Stimulated activated naive CD8-positive, alpha-beta T cell treated with anti-CD3 and anti-CD28 coated beads, Interleukin-15, Interleukin-2, amounts not matched to agents 100 U/mL and 50 U/mL, for 24 hours (primary cell): ENCODE results near the gene WDR91.
"Not testable (repeated sequence)": the region's sequence is repeated elsewhere in the genome, so short reads cannot be mapped to it uniquely, and the experiment has no call there.

Experiments
- ATAC-seq: fragments of 150-1000 bp; cut with Tn5 transposase; one replicate; pipeline ENCODE4 v1.10.0; 2021
- DNase-seq: peaks from one replicate; pipeline ENCODE4 v3.0.0; 2021

Gene WDR91

GRCh38 chr7:135233570-135233969, 22.2 kb upstream of the WDR91 start, which contains the start of gene STRA8:
STRA8 (plus strand) TSS chr7:135233838; CDS start chr7:135240525, 6,687 bp downstream.
- ATAC-seq (no peak), DNase-seq (no peak)

DNA sequence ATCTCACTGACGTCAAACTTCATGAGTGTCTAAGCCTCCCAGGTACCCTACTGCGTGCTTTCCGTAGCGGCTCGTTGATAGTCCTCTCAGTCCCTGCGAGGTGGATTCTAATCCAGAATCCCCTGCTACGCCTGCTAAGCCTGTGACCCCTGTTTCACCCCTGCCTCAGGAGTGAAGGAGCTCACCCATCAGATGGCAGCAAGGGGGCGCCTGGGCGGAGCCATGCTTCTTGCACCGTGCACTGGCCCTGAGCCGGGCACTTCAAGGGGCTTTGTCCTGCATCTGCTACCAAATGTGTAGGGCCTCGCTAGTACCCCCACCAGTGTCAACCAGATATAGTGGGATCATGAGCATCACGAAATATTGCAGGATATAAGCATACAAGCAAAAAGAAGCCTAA, 21.4 kb upstream of the WDR91 start:
- ATAC-seq (no peak), DNase-seq (peak; percentile 25)

DNA sequence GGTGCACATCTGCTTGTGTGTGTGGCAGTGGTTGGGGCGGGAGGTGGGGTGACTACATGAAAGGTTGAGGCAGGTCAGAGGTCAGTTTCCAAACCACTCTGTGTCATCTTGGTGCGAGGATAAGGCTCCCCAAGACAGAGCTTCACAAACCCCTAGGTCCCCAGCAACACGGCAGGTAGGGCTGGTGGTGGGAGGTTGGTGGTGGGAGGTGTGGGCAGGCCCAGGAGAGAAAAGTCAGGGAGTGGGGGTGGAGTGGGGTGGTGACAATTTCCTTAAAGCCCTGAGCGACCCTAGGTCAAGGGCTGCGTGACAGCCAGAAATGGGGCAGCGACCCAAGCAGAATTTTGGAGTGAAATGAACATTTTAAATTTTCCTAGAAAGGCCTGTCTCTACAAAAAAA, 20.8 kb upstream of the WDR91 start:
- no peak for DNase-seq

DNA sequence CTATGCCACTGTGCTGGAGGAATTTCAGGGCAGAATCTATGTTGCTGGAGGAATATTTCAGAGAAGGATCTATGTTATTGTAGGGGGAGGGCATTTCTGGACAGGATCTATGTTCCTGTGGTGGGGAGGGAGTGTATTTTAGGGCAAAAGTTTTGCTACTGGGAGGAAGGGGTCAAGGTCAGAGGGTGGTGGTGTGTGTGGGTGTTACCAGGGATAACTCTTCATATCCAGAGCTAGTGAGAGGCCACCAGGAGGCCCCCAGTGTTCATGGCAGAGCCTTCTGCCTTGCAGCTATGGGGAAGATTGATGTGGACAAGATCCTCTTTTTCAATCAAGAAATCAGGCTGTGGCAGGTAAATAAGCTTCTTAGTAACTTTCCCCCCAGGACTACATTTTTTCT, 20.4 kb upstream of the WDR91 start:
- ATAC-seq (no peak), DNase-seq (no peak)

More for the DNA sequence above, 20.8 kb upstream of the WDR91 start:
- no peak for ATAC-seq

GRCh38 chr7:135224027-135224426, 12.7 kb upstream of the WDR91 start:
- ATAC-seq (no peak), DNase-seq (no peak)

DNA sequence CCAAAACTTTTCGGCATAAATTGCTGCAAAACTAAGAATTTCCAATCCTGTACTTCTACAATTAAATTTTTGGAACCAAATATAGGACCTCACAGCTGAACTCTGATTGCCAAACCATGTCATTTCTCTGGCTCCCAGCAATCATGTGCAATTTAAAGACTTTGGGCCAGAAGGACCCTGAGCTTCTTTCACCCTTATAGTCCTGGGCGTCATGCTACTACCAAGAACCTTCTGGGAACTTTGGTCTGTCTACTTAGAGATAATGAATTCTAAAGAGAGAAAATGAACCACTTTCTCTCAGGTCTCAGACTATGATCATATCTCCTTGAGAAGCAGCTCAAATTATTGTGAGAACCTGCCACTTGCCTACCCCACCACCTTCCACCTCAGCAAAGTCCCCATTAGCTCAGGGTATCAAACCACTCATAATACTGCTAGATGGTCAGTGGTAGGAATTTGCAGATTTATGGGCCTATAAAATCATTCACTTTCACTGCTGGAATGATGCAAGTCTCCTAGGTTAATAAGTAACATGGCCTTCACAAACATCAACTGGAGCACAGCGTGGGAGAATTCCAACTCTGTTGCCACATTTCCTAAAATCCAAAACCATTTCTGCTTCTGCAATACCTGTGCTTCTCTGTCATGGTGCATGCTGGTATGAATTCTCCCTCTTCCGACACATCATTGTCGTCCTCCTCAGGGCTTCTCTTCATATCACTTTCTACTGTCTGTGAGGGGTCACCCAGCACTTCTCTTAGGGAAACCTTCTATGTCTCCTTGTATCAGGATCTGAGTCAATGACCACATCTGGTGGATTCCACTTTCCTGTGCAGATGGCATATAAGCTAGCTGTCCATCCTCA, 6.6 kb upstream of the WDR91 start:
- DNase-seq (no peak), ATAC-seq (no peak)

DNA sequence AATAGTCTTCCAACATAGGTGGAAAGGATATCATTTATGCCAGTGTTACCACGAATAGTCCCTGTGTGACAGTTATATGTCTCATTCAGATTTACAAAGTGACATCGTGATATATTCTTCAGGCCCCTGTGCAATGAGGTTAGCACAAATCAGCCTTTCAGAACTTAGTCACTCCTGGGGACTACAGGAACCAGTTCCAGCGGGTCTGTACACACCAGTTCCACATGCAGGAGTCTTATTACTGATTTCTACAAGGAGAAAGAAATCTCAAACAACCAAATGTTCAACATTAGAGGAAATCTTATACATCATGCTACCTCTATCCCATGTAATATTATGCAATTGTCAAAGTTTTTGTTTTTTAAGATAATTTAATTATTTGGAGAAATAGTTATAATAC, 4.4 kb upstream of the WDR91 start:
- no peak for DNase-seq
- ATAC-seq = no peak

GRCh38 chr7:135215180-135215579, 3.9 kb upstream of the WDR91 start:
- DNase-seq (no peak), ATAC-seq (no peak)

- ATAC-seq = no peak
- DNase-seq = no peak
These were observed 2.5 kb upstream of the WDR91 start for GRCh38 chr7:135213831-135214230.

DNA sequence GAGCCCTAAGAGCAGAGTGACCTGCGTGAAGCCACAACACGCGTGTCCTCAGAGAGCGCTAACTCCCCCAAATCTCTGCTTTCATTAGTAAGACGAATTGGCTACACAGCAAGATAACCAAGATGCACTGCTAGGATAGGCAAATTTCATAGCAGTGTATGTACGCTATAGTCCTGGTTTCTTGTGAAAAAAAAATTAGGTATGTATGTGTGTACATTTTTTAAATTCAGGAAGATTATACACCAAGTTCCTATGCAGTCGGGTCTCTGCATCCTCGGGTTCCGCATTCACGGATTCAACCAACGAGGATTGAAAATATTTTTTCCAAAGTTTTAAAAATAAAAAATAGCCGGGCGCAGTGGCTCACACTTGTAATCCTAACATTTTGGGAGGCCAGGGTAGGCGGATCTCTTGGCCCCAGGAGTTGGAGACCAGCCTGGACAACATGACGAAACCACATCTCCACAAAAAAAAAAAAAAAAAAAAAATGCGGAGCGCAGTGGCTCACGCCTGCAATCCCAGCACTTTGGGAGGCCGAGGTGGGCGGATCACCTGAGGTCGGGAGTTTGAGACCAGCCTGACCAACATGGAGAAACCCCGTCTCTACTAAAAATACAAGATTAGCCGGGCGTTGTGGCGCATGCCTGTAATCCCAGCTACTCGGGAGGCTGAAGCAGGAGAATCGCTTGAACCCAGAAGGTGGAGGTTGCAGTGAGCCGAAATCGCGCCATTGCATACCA, 790 bp upstream of the WDR91 start:
- not testable (repeated sequence) for DNase-seq, ATAC-seq

- peak; percentile 0 for ATAC-seq
- DNase-seq = no peak
These were observed 493 bp downstream of the WDR91 start for GRCh38 chr7:135210888-135211178.

- ATAC-seq = no peak
- DNase-seq = no peak
These were observed 2.0 kb downstream of the WDR91 start for GRCh38 chr7:135209225-135209834.

DNA sequence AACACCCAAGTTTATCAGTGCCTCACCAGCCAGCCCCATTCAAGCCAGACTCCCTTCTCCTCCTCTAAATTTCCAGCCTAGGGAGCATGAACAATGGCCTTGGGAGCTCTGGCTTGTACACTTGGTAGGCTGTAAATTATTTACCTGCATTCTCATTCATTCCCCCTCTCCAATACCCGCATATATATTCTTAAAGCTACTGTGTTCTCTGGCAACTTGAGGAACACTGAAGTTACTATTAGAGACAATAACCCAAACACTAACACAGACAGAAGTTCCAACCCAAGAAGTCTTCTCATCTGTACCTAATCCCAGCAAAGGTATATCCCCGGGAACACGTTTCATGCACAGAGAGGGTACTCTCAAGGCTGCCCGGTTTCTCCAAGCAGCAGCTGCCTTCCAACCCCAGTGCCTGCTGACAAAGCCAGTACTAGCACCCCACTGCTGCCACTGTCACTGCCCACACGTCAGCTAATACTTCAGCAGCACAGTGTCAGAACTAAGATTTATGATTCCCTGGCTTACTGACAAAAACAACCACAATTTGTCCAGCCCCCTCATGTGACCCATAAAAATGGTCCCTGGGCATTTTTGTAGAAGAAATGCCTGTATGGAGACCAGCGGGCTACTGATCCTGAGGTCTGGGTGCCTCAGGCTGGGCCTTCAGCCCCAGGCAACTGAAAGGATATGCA, 3.1 kb downstream of the WDR91 start:
- no peak for DNase-seq
- no peak for ATAC-seq

- no peak for DNase-seq
- no peak for ATAC-seq
These were observed 3.8 kb downstream of the WDR91 start for GRCh38 chr7:135207406-135208101.

DNA sequence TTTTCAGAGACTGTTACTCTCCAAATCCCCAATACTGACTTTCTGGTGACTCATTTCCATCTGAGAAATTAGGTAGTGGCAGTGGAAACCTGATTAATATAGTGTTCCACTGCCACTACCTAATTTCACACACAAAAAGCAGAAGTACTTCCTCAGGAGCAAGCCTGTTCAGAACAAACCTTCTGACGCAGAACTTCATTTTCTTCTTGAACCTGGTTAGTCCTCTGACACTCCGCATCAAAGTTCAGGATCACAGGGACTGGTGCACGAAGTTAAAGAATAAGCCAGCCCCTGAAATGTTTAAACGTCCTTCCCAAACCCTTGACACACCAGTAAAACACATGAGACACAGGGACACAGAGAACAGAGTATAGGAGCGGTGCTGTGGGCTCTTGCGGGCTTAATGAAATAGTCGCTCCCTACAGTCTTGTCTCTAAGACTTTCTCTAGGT, 4.4 kb downstream of the WDR91 start:
- DNase-seq (no peak), ATAC-seq (no peak)

DNA sequence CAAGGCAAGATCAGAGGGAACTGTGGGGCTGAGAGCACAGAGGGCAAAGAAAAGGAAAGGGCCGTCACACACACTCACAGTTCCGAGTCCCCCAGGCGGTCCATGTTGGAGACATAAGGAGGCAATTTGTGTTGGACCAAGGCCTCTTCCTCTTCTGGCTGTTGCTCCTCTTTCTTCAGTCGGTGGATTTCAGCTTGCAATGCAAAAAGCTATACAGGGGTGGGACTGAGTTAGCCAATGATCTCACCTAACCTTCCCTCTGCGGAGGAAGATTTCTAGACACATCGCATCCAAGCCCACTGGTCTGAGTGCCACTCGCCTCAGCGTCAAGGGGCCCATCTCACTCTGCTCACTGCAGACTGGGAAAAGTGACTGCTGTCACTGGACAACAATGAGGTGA, 5.5 kb downstream of the WDR91 start:
- DNase-seq = no peak
- ATAC-seq = no peak

GRCh38 chr7:135204876-135205275, 6.5 kb downstream of the WDR91 start:
- ATAC-seq (no peak), DNase-seq (no peak)

DNA sequence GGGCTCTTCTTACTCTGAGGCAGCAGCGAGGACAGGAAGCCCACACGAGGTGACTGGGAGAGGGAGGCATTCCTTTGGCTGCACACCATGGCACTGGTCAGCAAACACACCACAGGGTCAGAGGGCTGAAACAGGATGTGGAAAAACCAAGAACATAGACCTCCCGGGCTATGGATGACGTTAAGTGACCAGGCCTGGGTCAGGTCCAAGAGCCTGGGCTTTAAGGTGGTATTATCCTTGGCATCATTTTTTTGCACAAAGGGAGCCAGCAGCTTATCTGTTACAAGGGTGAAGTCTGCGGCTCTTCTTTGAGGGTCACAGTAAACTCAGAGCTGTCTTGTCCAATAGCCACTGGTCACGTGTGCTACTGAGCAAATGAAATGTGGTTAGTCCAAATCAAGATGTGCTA, 7.0 kb downstream of the WDR91 start:
- DNase-seq (no peak), ATAC-seq (no peak)

- ATAC-seq (no peak), DNase-seq (no peak)
These were observed 10.0 kb downstream of the WDR91 start for GRCh38 chr7:135201350-135201749.

DNA sequence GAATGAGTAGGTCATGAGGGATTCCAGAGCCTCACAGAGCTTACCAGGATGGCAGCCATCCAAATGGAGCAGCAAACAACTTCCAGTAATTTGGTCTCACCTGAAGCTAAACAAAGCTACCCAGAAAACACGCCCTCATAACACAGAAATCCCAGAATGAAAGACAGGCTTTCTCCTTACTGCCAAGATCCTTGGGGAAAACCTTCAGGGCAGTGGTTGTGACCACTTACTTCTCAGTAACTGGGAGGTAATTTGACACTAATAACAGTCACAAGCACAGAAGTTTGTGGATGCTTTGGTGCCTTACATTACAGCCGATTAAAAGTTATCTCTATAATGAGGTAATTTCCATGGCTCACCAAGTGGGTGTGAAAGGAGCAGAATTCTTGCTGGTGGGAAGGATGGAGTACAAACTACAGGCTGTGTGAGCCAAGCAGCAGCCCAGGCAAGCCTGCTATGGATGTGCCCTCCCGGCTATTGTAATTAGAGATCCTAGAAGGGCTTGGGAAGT, 10.4 kb downstream of the WDR91 start:
- ATAC-seq (no peak), DNase-seq (no peak)

- DNase-seq = no peak
- no peak for ATAC-seq
These were observed 11.9 kb downstream of the WDR91 start for GRCh38 chr7:135199439-135199838.
